HUDEP-2 (cell line): ENCODE data around the gene DLK1.

ENCODE experiments used
- DNase-seq, 76 experiments: peaks; one replicate each; lab custom pipeline; 2025; ENCODE audit not compliant: unreplicated experiment in 76 of 76; lab: John Stamatoyannopoulos, UW

DLK1 gene

GRCh38 chr14:100711493-100711892 lies 15.2 kb upstream of the DLK1 start:
- DNase-seq, result no peak

DNA sequence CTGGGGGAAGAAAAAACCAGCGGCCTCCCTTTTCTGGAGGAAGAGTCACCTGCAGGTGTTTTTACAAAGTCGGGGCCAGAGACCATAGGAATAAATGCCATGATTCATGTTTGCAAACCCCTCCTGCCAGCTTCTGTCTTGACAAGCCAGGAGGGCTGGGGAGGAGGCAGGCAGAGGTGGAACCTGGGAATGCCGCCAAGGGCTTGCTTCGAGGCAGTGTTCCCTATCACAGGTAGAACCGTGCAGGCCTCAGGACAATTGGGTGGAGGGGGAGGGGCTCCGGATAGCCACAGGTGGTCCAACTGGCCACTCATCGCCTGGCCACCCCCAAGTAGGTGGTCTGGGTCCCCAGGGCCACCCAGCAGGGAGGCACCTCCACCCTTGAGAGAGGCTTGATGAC lies 14.2 kb upstream of the DLK1 start:
- DNase-seq, result no peak

DNA sequence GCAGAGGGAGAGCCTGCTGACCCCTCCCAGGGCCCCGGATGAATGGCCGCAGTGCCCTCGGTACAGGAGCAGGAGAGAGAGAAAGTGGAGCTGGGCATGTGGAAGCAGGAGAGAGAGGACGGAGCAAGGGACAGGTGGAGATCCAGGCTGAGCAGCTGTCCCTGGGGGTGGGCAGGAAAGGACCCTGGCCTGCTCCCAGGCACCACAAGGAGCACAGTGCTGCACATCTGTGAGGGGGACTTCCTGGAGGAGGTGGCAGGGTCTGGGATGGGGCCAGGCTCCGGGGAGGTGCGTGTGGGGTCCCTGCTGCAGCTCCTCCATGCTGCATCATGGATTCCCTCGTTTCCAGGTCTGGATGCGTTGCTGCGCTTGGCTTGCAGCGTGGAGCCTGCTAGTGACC lies 13.0 kb upstream of the DLK1 start:
- no peak for DNase-seq

GRCh38 chr14:100714258-100714892 lies 12.3 kb upstream of the DLK1 start:
- DNase-seq, result no peak

DNA sequence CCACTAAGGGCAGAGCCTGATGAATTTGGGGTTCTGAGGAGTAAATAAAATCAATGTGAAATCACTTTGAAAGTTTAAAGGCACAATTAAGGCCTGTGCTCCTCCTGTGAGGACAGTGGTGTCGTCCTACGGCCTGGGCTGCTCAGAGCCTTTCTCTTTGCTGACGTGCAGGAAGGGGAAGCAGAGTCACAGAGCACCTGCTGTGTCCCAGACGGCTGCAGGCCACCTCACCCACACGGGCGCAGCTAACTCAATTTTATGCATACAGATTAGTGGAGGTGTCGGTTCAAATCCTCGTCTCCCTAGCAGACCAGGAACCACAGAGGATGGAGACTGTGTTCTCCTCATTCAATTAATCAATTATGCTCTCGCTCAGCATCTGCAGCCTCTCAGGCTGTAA lies 11.4 kb upstream of the DLK1 start:
- DNase-seq, result no peak

- DNase-seq, result no peak
Measured at GRCh38 chr14:100715803-100716202, 10.9 kb upstream of the DLK1 start.

DNA sequence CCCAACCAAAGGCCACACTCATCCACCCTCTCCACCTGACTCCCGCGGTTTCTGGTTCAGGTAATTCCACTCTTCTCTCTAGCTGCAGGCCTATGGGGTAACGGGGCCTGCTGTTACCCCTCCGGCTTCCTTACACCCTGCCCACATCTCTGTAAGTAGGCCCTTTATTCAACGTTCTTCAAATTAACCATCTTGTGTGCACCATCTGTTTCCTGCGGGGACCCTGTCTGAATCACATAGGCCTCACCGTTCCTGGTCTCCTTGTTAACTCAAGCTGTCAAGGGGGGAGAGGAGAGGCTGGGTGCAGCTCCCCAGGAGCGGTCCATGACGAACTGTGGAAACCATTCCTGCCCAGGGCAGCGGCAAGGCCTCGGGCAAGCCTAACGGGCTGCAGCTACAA lies 9.3 kb upstream of the DLK1 start:
- no peak for DNase-seq

DNA sequence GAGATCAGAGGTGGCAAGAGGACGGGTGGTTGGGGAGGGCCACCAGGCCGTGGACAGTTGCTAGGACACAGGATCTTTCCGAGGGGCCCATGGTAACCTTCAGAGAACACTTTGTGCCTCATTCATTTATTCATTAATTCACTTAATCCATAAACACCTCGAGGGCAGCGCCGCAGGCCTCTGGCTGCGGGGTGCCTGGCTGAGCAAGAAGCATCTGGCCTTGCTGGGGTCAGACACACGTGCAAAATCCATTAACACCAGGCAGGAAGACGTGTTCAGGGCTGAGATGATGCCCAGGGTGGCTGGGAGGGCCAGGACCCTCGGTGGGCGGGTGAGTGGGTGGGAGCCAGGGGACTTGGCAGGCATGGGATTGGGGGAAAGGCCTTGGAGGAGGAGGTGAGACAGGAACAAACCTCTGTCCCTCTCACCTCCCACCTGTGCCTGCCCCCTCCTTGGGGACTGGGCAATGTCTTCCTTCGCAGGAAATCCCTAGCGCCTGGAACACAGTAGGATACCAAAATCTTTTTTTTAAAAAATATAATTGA lies 6.6 kb upstream of the DLK1 start:
- no peak for DNase-seq

DNA sequence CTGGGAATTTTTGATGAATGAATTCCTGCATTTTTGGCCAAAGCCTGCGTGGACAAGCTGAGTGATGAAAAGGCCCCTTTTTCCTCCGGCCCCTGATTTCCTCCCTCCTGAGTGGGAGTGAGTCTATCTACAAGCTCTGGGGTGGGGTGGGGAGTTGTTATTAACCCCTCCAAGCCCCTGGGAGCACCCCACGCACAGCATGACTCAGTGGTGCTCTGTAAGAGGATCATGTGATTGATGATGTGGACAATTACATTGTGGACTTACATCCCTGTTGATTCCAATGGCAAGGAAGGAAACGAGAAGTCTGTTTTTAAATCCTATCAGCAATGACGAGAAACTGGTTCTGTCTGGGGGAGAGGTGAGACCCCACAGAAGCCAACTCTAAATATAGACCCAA lies 5.1 kb upstream of the DLK1 start:
- DNase-seq, result no peak

DNA sequence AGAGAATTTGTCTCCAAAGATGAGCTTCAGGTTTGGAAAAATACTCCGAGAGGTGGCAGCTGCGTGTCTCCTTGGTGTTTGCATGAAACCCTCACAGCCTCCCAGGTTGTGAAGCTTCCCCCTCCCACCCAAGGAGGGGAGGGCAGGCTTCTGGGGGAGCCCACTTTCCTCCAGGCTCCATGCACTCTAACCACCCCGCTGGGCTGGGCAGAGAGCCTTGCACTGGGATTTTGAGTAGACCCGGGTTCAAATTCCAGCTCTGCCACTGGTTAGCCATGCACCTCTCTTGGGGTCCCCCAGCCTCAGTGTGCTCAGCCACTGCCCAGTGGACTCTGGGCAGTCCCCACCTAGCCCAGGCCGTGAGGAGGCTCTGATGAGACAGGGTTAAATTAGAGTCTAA lies 4.3 kb upstream of the DLK1 start:
- no peak for DNase-seq

DNA sequence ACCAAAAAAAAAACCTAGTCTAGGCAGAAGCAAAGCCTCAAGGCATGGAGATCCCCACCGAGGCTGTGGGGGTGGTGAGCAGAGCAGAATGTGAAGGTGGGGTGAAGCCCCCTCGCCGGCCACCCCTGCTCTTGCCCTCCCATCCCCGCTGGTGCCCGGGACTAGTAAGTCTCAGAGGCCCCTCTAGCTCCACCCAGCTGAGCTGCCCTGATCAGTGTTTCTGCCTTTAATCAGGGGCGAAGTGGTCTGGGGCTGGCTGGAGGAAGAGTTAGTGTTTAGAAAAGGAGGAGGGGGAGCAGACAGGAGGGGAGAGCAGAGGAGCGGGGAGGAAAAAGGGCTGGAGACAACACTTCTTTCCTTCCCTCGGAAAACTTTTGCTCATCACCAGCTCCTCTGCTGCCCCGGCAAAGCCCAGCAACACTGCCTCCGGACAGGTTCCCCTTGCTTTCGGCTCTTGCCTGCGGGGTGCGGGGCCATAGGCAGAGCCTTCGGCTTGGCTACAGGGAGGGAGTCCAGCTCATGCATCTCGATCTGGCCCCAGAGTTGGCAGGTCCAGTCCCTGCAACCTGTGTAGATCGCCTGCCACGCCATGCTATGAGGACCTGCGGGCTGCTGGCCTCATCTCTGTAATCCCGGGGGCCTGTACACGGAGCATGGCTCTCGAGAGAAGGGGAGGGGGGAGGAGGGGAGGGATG lies 3.4 kb upstream of the DLK1 start:
- no peak for DNase-seq

GRCh38 chr14:100723830-100724437 lies 2.8 kb upstream of the DLK1 start:
- no peak for DNase-seq

DNA sequence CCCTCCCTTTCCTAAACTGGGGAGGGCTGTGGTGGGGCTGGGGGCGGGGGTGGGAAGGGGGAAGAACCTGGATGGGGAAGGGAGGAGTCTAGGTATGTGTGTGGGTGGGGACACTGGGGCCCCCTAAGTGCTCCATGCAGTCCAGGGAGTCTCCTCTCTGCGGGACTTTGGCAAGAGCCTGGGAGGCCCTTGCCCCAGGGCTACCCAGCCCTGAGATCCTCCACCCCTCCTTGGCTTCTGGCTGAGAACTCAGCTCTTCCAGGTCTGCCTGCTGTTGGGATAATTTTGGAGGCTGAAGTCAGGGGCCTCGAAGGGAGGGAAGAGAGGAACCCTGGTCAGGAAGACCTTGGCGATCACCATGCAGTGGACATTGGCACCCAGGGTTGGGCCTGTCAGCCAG lies 2.2 kb upstream of the DLK1 start:
- DNase-seq, result no peak

DNA sequence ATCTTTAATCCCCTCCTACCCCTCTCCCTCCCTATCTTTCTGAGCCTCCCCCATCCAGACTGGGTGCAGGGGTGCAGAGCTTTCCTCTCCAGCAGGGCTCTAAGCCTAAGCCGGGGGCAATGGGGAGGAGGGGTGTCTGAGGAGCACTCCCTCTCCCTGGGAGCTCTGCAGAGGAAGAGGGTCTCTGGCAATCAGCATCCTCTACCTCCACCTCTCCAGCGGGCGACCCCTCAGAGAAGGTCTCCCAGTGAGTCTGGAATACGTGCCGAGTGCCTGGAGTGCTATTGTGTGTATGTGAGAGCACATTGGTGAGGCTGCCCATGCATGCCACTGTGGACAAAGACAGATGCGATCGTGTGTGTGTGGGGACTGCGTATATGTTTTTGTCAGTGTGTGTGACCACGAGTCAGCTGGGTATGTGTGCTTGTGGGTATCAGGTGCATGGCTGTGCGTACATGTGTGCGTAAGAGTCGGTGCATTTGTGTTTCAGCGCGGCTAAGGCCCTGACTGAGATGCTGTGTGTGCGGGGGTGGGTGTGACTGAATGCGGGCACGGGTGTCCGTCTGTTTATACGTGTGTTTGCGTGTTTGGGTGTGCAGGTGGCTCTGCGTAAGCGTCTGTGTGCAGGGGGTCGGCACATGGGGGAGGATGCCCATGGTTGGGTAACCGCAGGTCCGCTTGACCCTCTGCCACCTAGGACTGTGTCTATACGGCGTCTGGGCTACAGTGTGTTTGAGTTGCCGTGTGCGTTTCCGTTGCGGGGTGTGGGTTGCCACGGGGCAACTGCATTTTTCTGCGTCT lies 905 bp upstream of the DLK1 start:
- no peak for DNase-seq

DNA sequence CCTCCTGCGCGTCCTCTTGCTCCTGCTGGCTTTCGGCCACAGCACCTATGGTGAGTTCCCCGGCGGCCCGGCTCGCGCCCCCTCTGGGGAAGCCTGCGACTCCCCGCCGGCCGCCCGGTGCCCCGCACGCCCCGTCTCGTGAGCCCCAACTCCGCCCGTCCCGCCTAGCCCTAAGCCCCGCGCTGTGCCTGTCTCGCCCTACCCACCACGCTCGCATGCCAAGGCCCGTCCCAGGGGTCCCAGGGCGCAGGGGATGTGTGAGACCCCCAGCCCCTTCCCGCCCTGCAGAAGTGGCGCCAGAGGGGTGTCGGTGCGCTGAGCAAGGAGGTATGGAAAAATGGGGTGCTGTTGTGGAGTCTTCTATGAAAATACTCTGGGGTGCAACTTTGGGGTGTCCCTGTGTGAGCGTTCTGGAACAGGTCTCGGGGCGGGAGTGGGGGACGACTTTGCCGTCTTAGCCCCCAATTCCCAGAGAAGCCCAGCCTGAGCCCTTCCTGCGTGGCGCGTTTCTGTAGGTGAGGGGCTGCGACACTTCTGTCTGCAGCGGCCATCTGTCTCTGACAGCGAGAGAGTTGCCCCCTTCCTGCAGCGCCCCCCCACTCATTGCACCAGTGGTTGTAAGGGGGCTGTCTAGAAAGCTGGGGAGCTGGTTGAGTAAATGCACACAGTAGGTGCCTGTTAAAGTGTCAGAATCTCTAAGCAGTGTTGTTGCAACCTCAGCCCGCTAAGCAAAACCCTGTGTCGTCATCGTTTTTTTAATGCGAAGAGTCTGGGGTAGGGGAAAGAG lies 587 bp downstream of the DLK1 start:
- no peak for DNase-seq

DNA sequence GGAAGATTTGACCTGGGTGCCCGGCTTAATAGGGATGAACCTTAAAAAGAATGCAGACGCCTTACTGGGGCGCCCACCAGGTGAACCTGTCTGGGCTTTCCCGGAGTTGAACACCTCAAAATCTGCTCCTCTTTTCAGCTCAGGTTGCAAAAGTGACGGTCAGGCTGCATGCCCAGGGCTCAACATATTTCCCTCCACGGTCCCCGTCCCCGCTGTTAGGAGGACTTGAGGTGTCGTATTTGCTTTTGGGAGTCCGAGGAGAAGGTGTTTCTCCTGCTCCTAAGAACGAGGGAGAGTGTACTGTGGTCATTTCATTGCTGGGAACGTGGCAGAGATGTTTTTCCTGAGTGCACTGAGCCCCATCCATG lies 1.2 kb downstream of the DLK1 start:
- DNase-seq, result no peak

GRCh38 chr14:100728962-100729361 lies 2.3 kb downstream of the DLK1 start:
- no peak for DNase-seq

DNA sequence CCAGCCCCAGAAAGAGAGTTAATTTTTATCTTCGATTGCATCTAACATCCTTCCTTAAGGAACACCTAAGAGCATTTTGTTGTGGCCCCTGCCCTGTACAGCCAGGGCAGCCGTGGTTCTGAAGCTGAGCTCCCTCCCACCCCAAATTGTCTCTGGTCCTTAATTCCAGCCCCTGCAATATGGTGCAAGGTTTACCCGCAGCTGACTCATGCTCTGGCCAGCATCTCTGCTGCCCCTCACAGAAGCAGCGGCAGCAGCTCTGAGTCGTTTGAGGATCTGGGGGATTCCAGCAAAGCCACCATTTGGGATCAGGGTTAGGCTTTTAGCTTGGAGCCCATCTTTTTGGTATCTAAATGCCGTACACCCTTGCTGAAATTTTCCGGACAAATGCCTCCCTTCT lies 3.3 kb downstream of the DLK1 start:
- DNase-seq, result no peak

- DNase-seq, result no peak
Measured at GRCh38 chr14:100730581-100730980, 3.9 kb downstream of the DLK1 start.

GRCh38 chr14:100731011-100731670 lies 4.4 kb downstream of the DLK1 start:
- DNase-seq, result no peak
